Measurements from ENCODE around the gene ADARB1.

ADARB1 gene

DNA sequence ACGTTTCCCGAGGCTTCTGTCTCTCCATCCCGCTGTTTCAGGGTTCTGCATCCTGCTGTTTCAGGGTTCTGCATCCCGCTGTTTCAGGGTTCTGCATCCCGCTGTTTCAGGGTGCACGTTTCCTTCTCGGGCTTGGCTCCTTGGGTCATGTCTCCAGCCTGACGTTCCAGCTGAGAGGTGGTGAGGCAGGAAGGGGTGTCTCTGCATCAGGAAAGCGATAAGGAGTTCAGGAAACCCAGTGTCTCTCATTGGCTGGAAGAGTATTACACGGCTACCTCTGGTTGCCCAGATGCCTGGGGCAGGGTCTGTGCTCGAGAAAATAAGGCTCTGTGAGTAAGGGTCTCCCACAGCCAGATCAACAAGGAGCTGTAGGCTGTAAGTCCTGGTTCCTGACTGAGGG lies 21.1 kb downstream of the ADARB1 start:
- no peak for DNase-seq (ENCODE audit: low spot score)

DNA sequence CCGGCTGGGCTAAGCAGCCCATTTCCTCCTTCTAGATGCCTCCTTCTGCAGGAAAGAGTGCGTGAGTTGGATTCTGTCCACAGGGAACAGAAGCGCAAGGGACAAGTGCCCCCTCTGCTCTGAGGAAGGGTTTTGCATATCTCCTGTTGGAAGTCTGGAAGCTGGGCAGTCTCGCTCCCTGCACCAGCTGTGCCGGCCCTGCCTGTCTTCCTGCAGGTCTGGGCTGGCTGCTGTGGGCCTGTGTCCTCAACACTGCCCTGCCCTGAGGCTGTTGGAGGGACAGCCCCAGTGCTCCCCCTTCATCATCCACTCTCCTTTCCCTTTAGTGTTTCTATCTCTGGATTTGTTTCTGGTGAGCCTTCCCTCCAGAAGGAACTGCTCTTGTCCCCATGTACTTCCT lies 21.8 kb downstream of the ADARB1 start:
- no peak for DNase-seq (ENCODE audit: low spot score)

DNA sequence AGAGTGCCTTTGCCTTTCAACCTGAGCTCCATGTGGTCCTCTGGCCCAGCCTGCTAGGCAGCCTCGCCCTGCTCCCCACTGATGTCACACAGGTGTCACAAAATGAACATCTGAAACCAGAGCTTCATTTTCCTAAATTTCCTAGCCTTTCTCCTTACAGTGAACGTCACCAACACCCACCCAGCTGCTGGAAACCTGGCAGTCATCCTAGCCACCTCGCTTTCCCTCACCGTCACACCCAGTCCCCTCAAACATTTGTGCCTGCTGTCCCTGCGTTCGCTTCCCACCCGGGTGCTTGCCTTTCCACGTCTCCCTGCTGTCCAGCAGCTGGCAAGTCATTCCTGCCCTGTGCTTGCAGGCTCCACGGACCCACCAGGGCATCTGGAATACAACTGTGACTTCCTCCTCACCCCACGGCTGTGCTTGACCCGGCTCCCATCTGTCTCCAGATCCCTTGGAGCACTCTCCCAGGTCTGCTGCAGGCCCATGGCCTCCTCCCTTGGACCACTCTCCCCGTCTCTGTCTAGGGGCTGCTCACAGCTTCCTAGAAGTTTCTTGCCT lies 23.5 kb downstream of the ADARB1 start:
- no peak for DNase-seq (ENCODE audit: low spot score)

DNA sequence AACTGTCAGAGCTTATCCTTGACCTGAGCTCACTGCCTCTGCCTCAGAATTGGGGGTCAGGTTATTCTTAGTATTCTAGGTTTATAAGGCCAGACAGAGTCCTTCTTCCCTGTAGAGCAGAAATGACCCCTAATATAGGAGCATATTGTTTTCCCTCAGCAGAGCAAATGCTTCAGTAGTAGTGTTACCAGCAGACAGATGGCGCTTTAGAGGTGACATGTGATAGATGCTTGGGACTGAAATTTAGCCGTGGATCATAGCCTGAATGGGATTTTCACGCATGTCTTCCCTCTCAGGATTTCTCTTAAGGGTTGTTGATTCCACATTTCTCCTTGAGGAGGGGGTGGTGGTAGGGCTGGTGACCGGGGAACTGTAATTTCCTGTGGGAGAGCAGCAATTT lies 24.5 kb downstream of the ADARB1 start:
- no peak for DNase-seq (ENCODE audit: low spot score)

DNA sequence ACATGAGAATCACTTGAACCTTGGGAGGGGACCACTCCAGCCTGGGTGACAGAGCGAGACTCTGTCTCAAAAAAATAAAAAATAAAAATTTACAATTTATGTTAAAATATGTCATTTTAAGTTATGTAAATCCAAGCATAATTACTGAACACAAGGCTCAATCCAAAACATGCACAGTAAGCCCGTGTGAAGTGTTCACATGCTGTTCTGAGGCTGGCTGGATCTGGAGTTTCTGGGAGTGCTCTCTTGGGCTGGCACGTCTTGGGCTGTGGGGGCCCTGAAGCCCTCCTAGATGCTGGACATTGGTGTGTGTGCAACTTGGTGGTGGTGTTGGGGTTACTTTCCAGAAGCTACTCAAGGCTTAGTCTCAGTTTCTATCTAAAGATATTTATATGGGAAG lies 25.2 kb downstream of the ADARB1 start:
- no peak for DNase-seq (ENCODE audit: low spot score)

DNA sequence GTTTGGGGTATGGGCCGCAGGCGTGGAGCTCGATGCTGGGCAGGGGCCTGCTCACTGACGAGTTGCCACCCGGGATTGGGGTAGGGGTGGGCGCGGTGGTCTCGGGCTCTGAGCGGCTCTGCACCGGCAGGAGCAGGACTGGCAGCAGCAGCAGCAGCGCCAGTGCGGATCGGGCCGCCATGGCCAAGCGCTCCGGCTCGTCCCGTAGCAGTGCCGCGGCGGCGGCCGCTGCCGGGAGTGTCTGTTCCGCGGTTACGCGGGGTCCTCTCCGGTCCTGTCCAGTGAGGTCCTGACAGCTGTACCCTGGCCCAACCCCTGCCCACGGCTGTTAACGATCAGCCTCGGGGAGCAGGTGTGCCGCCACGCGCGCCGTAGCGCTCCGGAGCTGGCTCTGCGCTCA lies 26.5 kb downstream of the ADARB1 start:
- no peak for DNase-seq (ENCODE audit: low spot score)

DNA sequence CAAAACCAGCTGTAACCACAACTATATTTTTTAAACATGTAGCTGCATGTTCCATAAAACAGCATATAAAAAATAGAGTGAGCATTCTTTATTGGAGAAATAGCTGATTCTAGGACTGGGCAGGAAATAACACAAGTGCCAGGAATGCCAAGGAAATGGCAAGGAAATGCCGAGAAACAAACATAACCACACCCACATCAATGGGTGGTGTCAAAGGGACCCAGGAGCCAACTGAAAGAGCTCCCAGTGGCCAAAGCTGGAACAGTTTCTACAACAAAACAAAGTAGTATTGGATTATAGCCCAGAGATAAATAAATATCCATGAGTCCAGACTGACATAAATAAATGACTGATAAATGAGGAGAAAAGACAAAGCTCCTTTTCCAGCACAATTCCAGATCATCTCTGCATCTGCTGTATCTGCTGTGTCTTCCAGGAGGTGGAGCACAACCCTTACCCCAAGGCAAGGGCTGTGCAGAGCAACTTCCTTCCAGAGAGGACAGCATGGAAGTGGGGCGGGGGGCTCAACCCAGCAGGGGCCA lies 28.1 kb downstream of the ADARB1 start:
- DNase-seq (ENCODE audit: low spot score) = no peak

DNA sequence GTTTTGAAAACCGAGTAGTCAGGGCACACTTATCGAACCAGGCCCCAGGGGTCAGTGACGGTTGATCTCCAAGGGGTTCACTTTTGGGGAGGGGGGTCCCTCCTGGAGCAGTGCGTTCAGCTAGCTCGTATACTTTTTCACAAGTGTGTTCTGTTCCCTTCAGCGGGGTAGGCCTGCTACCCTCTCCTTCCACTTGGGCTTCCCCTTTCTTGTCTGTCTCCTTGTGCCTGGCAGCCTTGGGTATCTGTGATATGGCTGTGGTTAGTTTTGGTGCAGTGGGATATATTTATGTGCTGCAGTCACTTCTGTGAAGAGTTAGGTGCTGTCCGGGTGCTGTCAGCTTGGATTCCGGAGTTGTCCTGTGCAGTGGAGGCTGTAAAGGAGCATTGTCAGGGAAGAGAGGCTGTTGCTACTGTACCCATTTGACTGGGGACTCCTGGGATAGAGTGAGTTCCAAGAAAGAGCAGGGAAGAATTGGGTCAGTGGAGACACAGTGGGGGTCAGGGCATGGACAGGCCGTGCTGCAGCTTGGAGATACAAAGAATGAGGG lies 29.7 kb downstream of the ADARB1 start:
- no peak for DNase-seq (ENCODE audit: low spot score)

DNA sequence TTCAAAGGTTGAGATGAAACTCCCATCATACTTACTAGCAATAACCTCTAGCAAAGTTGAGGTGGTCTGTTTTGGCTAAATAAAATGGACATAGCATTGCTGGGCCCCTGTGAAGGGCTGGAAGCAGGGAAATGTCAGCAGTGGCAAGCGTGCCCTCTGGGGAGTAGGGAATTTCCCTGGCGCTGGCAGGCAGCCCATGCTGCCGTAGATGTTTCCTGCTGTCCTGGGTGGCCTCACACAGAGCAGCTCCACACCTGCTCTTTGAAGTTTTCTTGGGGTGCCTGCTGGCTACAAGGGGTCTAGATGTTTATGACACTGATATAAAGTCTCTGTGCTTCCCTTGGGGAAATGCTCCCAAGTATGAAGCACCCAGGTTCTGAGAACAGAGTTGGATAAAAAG lies 30.2 kb downstream of the ADARB1 start:
- DNase-seq (ENCODE audit: low spot score) = no peak

DNA sequence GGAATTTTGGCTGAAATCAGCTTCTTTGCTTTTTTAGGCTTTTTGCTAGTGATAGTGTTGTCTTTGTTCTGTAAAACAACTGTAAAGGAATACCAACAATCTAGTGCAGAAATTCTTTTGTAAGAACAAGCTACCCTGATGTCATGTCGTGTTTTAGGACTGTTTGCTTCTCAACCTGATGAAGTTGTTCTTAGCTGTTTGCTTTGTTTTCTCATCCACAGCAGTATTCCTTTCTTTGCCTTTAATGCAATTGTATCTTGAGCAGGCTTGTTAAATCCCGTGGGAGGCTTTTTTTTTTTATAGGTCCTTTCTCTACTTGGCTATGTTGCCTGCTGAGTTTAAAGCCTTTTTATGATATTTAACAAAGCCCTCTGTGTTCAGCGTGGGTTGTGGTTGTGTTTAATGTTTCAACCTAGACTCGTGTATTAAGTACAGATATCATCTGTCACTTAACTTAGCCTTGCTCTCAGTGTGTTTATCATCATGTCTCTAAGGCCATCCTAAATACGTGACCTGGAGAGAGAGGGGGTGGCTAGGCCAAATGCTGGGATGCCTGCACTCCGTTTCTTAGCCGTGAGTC lies 31.6 kb downstream of the ADARB1 start:
- no peak for DNase-seq (ENCODE audit: low spot score)

DNA sequence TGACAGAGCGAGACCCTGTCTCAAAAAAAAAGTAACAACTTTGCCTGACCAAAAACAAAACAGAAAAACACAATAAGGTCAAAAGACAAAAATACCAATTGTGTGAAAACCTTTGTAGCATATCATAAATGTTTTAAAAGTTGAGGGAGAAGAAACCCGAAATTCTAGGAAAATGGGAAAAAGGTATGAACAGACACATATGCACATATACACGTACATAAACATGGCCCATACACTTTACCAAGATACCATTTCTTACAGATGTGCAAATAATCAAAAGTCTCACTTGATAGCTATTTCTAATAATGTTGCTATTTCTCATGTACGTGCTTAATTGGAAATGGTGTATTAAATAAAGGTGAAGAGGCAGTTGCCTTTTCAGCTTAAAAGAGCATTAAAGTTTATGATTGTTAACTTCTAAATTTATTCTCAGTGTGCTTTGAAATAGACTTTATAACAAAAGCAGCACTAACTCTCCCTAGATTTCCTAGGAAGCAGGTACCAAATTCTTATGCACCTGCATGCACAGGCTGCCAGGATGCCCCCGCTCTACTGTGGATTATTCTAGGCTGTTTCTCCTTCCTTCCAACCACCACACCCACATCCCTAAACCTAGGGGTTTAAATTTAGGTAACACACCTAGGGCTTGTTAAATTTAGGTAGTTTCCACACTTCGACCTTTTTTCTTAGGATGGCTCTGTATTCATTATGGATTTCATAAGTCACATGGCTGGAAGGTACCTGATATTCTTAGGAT lies 33.8 kb downstream of the ADARB1 start:
- DNase-seq (ENCODE audit: low spot score) = no peak

DNA sequence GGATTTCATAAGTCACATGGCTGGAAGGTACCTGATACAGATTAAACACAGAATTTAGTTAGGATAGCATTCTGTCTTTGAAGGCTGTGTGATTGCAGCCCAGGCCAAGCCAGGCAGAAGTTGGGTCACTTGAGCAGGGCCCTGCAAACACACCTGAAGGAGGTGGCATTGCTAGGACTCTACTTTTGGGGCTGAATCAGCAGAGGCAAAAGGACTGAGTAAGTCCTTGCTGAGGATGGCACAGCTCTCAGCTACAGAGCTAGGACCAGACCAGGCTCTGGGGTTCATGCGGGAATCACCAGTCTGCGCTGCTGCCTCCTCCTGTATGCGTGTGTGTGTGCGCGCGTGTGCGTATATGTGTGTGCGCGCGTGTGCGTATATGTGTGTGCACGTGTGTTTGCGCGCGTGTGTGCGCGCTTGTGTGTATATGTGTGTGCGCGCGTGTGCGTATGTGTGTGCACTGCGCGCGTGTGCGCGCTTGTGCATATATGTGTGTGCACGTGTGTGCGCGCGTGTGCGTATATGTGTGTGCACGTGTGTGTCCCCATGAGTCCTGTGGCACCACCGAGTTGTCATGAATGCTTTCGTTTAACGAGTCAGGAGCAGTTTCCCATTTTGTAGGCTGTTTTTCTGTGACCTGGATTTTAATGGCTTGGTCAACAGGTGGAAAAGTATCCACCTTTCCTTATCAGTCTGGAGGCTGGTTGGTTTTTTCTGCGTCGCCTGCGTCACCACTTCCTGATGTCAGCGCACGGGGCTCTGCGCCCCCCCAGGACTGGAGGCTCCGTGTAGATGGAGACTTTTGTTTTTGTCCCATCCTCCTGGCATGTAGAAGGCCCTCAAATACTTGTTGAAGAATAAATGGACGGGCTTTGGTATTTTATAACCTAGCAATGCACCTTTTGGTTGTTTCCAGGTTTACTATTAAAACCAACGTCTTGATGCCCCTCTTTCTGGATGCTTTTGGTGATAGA lies 34.7 kb downstream of the ADARB1 start:
- no peak for DNase-seq (ENCODE audit: low spot score)

DNA sequence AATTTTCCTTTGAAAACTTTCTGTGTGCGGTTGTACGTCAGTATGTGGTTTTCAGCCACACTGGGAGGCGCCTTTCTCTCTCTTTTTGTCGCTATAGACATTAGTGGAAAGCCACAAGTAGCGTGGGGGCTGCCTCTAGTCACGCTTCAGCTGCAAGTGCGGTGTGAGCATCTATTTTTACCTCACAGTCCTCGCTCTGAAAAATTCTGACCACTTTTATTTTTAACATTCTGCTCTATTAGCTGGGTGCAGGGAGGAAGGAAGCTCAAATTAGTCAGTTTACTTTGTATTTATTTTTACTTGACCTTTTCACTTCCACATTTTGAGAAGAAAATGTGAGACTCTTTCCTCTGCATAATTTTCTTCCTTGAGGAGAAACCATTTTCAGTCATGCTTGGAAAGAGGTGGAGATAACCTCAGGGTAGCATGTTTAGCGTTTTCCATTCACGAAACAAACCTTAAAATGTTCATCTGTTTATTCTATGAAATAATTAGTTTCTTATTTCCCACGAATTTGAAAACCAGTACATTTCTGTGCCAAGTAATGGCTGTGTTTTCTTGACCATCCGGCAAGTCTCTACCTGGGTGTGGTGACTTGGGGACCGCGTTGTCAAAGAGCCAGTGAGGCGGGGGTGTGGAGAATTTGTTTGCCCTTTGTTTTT lies 35.6 kb downstream of the ADARB1 start:
- DNase-seq (ENCODE audit: low spot score) = no peak

DNA sequence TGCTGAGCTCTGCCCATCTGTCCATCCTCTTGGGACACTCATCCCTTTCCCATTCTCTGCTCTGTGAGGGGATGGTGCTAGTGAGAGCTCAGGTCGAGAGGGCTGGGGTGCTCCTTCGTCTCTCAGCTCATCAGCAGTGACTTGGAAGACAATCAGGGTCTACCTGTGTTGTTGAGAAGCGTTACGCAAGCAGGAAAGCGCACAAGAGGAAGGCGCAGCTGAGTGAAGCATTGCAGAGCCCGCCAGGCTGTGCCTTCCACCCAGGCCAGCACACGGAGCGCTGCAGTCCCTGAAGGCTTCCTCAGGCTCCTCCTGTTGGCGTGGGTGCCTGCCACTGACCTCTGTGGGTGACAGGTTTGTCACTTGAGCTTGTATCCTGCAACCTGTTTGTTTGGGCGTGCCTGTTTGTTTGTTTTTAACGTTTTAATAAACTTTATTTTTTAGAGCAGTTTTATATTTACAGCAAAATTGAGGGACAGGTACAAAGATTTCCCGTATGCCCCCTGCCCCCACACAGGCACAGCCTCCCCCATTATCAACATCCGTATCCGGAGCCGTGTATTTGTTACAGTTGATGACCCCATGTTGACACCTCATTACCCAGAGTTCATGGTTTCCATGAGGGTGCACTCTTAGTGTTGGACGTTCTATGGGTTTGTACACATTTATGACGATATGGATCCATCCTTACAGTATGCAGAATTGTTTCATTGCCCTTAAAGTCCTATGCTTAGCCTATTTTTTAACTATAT lies 36.7 kb downstream of the ADARB1 start:
- DNase-seq (ENCODE audit: low spot score) = no peak

DNA sequence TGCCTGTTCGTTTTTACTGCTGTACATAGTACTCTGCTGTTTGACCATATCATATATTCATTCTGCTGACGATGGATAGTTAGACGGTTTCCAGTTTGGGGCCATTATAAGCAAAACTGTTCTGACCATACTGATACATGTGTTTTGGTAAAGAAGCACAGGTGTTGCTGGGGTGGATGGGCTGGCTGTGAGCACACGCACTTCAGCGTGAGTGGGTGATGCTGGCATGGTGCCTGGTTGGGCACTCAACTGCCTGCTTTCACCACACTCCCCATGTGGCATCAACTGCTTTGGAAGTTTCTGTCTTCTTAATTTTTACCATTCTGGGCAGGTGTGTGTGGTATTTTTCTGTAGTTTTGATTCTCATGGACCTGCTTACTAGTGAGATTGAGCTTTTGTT lies 37.3 kb downstream of the ADARB1 start:
- DNase-seq (ENCODE audit: low spot score) = no peak

DNA sequence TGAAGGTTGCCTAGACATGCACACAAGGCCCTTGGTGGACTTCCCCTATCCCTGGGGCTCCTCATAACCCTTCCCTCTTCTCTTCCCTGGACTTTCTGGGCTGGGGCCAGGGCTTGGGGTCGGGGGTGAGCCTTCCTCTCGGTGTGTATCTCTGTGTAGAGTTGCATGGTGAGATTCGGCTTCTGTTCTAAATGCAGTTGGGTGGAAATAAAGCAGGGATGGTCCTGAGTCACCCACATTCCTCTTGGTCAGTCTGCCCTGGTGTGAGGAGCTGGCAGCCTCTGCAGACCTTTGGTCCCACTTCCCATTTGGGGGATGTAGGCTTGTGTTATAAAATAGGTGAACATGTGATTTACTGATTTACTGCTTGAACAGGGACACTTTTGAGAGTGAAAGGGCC lies 38.0 kb downstream of the ADARB1 start:
- no peak for DNase-seq (ENCODE audit: low spot score)

DNA sequence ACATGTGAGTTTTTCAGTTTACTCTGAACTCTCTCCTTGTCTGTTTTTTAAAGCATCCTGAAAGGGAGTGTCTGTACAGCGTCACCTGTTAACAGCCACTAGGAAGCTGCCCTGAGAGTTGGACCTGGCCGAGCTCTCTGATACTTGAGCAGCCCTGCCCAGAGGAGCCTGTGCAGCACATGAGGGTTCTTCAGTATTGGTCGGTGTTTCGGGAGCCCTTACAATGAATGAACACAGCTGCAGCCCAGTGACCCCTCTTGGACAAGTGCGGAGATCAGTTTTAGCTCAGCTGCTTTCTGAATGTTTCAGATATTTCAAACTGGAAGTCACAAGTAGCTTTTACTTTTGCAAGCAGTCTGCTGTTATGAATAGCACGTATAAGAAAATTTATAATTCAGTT lies 39.2 kb downstream of the ADARB1 start:
- no peak for DNase-seq (ENCODE audit: low spot score)

DNA sequence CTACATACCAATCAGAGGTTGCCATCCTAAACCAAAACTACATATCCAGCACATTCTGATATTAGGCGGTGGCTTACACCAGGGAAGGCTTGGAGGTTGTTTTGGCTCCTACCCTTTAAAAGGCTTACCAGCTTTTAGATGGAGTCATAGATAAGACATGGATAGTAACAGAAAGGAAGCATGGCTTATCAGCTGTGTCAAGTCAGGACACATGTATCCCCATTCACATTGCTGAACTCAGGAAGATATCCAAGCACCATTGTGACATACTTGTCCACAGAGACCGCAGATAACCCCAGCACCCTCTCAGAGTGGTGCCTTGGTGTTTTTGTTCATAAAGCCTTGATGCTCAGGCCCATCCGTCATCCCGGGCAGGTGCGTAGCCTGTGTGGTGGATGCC lies 39.7 kb downstream of the ADARB1 start:
- no peak for DNase-seq (ENCODE audit: low spot score)

DNA sequence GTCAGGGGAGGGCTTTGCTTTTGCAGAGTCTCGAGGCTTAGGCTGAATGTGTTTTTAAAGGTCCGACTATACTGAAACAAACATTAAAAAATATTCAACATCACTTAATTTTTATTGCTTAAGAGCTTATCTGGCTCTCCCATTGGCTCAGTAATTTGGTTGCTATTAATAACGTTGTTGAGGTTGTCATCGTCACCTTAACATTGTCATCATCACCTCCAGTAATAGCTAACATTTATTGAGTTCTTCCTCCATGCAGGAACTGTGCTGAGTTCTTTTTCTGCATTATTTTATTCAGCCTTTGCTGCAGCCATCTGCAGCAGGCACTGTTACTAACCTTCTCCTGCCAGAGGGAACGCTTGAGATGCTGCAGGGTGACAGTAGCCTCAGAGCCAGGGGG lies 40.1 kb downstream of the ADARB1 start:
- no peak for DNase-seq (ENCODE audit: low spot score)

DNA sequence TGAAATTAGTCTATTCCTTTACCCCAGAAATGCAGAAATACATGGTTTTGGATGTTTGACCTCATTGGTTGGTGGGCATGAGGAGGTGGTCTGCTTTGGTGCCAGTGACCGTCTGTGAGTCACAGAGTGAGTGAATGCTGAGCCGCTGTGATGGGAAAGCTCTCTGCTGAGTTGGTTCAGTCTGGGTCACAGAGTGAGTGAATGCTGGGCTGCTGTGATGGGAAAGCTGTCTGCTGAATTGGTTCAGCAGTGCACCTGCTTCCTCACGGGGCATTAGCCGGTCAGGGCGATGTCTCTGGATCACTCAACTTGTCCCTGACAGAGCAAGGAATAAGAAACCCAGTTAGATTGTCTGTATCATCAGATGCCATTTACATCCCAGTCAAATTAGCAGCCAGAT lies 40.8 kb downstream of the ADARB1 start:
- no peak for DNase-seq (ENCODE audit: low spot score)

DNA sequence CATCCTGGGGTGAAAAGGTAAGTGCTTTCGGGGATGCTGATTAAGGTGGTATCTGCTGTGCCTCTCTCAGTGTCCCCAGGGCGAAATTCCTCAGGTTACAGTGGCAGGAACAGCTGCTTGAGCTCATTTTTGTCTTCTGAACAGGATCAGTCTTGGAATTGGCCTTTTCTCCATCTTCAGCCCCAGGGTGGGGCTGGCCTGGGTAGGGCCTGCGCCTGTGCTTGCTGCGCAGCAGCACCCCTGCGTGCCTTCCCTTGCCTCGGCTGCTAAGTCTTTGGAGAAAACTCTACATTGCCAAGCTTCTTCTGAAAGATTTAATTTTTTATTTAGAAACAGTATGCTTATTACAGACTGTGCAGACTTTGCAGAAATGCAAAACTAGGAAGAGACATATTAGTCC lies 41.7 kb downstream of the ADARB1 start:
- no peak for DNase-seq (ENCODE audit: low spot score)
